ENCODE results near the gene CTXN1.
A peak's percentile ranks its signal among the peaks of the same experiment; 100 is the strongest.

GRCh38 chr19:7928741-7929701 is 3.1 kb upstream of the CTXN1 start:
- TF ChIP-seq CTCF (IDR thresholded peaks at IDR 0.05) = peak in 3 of 5 experiments; percentile 18 to 31 (median 30)
- no peak for TF ChIP-seq POLR2A (IDR thresholded peaks at IDR 0.05)
- TF ChIP-seq EP300 (IDR thresholded peaks at IDR 0.05; ENCODE audit: low read depth) = no peak

All from transverse colon (tissue), 3 donors.